Measurements from ENCODE around the gene SGPL1.

Gene SGPL1

DNA sequence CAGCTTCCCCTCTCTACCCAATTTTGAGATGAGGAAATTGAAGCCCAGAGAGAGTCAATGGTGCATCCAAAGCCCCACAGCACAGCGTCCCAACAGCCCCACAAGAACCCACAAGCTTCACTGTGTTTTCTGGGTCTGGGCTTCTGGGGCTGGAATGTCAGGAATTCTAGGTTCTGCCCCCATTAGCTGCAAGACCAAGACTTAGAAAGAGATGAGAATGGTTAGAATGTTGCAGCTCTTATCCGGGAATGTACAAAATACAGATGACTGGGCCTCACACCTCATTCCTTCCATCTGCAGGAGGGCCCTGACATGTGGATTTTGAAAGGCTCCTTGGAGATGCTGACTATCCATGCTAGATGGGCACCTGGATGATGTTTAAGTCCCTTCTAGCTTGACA, 6.0 kb upstream of the SGPL1 start:
- in situ Hi-C loops (cut with MboI; ENCODE audit: low sequenced_read_pairs): no loop called here

DNA sequence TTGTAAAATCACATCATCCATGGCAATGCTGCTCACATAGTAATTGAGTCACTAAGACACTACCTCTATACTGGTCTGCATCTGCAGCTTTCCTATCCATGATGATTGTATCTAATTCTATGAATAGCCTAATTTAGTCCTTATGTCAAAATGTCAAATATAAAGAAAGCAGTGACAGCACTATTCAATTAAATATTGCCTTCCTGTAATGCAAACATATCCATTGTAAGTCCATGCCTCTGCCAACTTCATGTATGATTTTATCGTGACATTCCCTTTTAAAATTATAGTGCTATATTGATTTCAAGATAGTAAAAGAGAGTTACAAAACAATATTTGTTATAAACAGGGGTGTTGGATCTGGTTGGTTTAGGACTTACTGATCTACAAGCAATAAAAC, 4.8 kb upstream of the SGPL1 start:
- in situ Hi-C loops (cut with MboI; ENCODE audit: low sequenced_read_pairs): no loop called here

GRCh38 chr10:70811881-70812280, 3.9 kb upstream of the SGPL1 start:
- in situ Hi-C loops (cut with MboI; ENCODE audit: low sequenced_read_pairs): no loop called here

DNA sequence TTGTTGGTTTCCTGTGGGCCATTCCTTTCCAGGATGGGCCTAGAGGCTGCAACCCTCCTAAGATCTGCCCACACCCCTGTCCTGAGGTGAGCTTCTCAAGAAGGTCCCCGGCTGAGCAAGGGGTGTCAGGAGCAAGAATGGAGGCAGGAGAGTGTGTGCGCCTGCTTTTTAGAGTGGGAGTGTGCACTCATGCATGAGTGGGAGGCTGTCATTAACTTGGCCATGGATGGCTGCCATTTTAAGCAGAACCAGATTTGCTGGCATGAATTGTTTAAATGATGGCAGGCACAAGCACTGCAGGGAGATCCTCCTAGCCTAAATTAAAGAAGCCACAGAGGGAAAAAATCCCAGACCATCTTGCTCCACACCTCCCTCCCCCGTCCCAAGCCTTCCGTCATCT, 2.9 kb upstream of the SGPL1 start:
- in situ Hi-C loops (cut with MboI; ENCODE audit: low sequenced_read_pairs): no loop called here

DNA sequence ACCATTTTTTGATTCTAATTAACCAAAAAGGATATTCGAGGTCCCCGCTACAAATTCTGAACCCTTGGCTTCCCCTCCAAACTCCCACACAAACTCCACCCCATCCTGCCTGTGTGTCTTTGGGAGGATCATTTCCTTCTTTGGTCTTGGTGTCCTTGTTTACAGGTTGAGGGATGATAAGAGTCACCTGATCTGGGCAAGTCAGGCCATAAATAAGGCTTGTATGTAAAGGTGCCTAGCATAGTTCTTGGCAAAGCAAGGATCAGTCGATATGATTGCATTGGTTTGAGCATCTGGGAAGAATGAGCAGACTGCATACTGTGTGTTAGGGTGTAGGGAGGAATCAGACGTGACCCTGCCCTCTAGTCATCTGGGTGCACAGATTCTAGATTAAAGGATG, 1.6 kb upstream of the SGPL1 start:
- in situ Hi-C loops (cut with MboI; ENCODE audit: low sequenced_read_pairs): no loop called here

- in situ Hi-C loops (cut with MboI; ENCODE audit: low sequenced_read_pairs): no loop called here
These were observed 609 bp downstream of the SGPL1 start for GRCh38 chr10:70816220-70816894.

DNA sequence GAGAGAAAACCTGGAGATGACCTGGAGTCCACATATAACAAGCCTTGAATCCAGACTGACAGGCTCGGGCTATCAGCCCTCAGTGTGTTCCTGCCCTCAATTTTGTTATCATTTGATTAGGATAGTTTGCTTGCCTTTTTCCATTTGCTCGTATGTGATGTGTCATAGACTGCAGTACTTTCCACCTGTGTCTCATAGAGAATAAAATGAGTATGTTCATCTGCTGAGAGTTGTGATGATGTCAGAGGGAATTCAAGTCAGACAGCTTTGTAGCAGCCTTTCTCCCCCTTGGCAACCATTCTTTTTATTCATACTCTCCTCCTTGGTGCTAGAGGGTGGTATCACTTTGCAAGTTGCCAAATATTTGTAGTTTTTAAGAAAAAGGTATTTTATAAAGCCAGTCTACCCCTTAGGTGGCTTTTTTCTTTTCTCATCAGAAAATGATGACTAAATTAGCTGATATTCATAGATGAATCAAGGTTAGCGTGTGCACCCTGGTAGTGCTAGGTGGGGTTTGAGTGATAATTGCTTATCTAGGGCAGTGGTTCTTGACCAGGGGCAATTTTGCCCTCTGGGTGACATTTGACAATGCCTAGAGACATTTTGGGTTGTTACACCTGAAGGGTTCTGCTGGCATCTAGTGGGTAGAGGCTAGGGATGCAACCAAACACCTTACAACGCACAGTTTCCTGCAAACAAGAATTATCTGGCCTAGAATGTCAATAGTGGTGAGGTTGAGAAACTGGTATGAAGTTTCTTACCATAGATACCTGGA, 5.4 kb downstream of the SGPL1 start:
- in situ Hi-C loops (cut with MboI; ENCODE audit: low sequenced_read_pairs): no loop called here

- in situ Hi-C loops (cut with MboI; ENCODE audit: low sequenced_read_pairs): no loop called here
These were observed 6.5 kb downstream of the SGPL1 start for GRCh38 chr10:70822076-70822820.

DNA sequence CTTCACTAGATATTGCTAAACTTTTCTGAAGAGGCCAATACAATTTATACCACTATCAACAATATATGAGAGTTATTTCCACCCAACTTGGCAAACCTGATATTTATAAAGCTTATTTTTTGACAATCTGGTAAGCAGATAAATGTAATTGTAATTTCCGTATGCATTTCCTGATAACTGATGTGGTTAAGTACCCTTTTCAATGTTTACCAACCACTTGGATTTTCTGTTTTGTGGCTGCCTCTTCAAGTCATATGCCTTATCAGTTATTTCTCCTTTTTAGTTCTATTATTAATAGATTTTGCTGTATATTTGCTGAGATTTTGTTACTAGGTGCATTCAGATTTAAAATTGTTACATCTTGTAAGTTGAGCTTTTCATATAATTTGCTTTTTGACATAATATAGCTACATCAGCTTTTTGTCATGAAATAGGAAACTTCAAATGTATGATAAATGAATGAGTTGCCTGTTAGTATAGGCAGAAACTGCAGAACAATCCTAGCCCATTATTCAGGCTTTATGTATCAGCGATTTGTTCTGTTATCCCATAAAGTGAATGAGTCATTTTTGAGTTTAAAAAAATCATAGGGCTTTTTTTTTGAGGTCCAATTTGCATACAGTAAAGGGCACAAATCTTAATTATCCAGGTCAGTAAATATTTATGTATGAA, 11.5 kb downstream of the SGPL1 start:
- in situ Hi-C loops (cut with MboI; ENCODE audit: low sequenced_read_pairs): no loop called here

GRCh38 chr10:70828923-70829322, 13.2 kb downstream of the SGPL1 start:
- in situ Hi-C loops (cut with MboI; ENCODE audit: low sequenced_read_pairs): no loop called here

DNA sequence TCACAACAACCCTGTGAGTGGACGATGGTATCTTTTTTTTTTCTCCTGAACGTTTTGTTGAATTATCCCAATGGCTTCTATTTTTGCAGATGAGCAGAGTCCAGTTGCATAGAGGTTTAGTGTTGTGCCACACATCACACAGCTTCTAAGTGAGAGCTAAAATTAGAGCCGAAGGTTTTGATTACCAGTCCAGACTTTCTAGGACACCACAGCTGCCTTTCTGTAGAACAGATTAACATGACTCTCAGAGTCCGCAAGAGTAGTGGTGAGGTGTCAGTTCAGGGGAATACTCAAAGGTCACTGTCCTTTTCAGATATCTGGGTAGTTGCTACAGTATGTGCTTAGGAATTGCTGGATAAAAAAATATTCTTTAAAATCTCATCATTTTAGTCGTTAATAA, 13.8 kb downstream of the SGPL1 start:
- in situ Hi-C loops (cut with MboI; ENCODE audit: low sequenced_read_pairs): no loop called here

GRCh38 chr10:70830164-70830563, 14.4 kb downstream of the SGPL1 start:
- in situ Hi-C loops (cut with MboI; ENCODE audit: low sequenced_read_pairs): no loop called here

DNA sequence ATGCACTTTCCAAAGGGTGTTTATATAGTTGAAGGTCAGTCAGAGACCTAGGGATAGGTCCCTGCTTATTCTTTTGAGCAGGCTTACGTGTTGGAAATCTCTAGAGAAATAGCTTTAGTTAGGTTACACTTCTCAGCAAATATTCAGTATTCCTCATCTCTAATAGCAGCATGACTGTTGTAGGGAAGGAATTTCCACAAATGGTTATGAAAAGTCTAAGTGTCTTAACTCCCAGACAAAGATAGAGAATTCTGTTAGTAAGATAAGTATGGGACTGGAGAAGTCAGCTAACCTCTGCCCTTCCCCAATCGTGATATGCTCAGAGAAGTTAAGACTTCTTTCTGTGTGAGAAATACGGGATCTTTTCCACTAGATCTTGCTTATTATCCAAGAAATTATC, 16.5 kb downstream of the SGPL1 start:
- in situ Hi-C loops (cut with MboI; ENCODE audit: low sequenced_read_pairs): no loop called here

GRCh38 chr10:70832852-70833528, 17.2 kb downstream of the SGPL1 start:
- in situ Hi-C loops (cut with MboI; ENCODE audit: low sequenced_read_pairs): no loop called here

- in situ Hi-C loops (cut with MboI; ENCODE audit: low sequenced_read_pairs): no loop called here
These were observed 17.9 kb downstream of the SGPL1 start for GRCh38 chr10:70833601-70834000.

GRCh38 chr10:70834021-70834420, 18.3 kb downstream of the SGPL1 start:
- in situ Hi-C loops (cut with MboI; ENCODE audit: low sequenced_read_pairs): no loop called here

- in situ Hi-C loops (cut with MboI; ENCODE audit: low sequenced_read_pairs): no loop called here
These were observed 18.8 kb downstream of the SGPL1 start for GRCh38 chr10:70834441-70835151.

GRCh38 chr10:70836319-70836718, 20.6 kb downstream of the SGPL1 start:
- in situ Hi-C loops (cut with MboI; ENCODE audit: low sequenced_read_pairs): no loop called here

- in situ Hi-C loops (cut with MboI; ENCODE audit: low sequenced_read_pairs): no loop called here
These were observed 21.9 kb downstream of the SGPL1 start for GRCh38 chr10:70837660-70838059.

DNA sequence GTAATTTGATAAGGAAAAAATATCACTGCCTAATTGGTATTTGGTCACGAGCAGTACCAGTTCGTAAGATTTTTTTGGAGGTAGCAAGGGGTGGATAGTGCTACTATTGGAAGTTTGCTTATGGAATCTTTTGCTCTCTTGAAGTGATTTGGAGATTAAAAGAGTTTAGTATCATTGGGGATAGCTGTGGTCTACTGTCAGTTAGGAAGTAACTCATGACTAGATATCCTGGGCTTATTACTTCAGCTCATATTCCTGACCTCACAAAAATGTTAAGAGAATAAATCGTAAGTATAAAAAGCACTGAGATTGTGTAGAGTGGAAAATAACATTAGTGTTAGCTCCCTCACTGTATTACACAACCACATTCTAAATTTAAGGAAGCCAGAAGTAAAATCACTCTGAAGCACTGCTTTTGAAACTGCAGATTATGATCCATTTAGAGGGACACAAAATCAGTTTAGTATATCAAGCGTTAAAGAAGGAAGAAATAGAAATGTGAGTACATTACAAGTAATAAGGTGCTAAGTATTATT, 22.6 kb downstream of the SGPL1 start:
- in situ Hi-C loops (cut with MboI; ENCODE audit: low sequenced_read_pairs): no loop called here

All from HL-60/S4 (cell line).